Measurements from ENCODE around the gene PBRM1.

The PBRM1 gene

GRCh38 chr3:52502808-52503350 lies 182.8 kb downstream of the PBRM1 start:
- DNase-seq, result no peak

- no peak for DNase-seq
Measured at GRCh38 chr3:52502001-52502400, 183.7 kb downstream of the PBRM1 start.

GRCh38 chr3:52501046-52501445 lies 184.7 kb downstream of the PBRM1 start:
- DNase-seq, result no peak

- no peak for DNase-seq
Measured at GRCh38 chr3:52498137-52499054, 187.3 kb downstream of the PBRM1 start.

GRCh38 chr3:52495777-52496602 lies 189.7 kb downstream of the PBRM1 start:
- DNase-seq, result no peak

All from retina (tissue), 1 donor.